ENCODE data around the gene UCP3. TPM values are rescaled to one million over a fixed set of nuclear protein-coding genes. Genes with fewer than 3 reads are reported as not detected.

UCP3 gene
- polyA plus RNA-seq, 1 donor (not counting 4 experiments of a cell fraction or from before 2014, with no cell fraction given) = 0.52 TPM

- Histone ChIP-seq H3K4me3 (ENCODE audit: control insufficient read depth in 2 of 3, extremely low read depth in 1 of 3, insufficient read depth in 2 of 3, low read depth in 1 of 3, low read length in 3 of 3) (no peak overlapping the region), H3K4me1 (ENCODE audit: control insufficient read depth, extremely low read depth, insufficient read depth, low read length) (no peaks in the 10 kb centered on the region), H3K27me3 (ENCODE audit: control insufficient read depth, extremely low read depth, insufficient read depth, low read length) (no peaks in the 10 kb centered on the region), H3K9ac (ENCODE audit: control insufficient read depth, extremely low read depth, insufficient read depth, low read length) (no peak overlapping the region), H4K20me1 (ENCODE audit: control insufficient read depth, extremely low read depth, insufficient read depth, low read length) (no peaks in the 10 kb centered on the region), H3K9me3 (ENCODE audit: control insufficient read depth, low read depth, low read length) (no peaks in the 10 kb centered on the region), H2AFZ (ENCODE audit: control insufficient read depth, low read length) (no peak overlapping the region), H3K27ac (ENCODE audit: control insufficient read depth, insufficient read depth, low read length) (no peak overlapping the region), H3K4me2 (ENCODE audit: control insufficient read depth, extremely low read depth, insufficient read depth, low read depth, low read length) (no peak overlapping the region), H3K9me1 (ENCODE audit: control insufficient read depth, extremely low read depth, insufficient read depth, low read length) (no peaks in the 10 kb centered on the region), H3K79me2 (ENCODE audit: control insufficient read depth, insufficient read depth, low read length) (no peaks in the 10 kb centered on the region), H3K36me3 (ENCODE audit: control insufficient read depth in 2 of 2, extremely low read depth in 1 of 2, insufficient read depth in 2 of 2, low read length in 2 of 2) (peaks cover 0 to 4% of the 10 kb centered on the region in 2 experiments)
- dilution Hi-C loops (cut with MboI; ENCODE audit: extremely low pct_ligation_motif_present, low sequenced_read_pairs) = no loop called here
- TF ChIP-seq EZH2 (IDR thresholded peaks at IDR 0.05; ENCODE audit: low read length) = no peak
- no peak for TF ChIP-seq CTCF (optimal IDR thresholded peaks at IDR 0.05 in 1 of 3, IDR thresholded peaks at IDR 0.05 in 1 of 3, conservative IDR thresholded peaks at IDR 0.05 in 1 of 3; ENCODE audit: extremely low read depth in 1 of 3, insufficient read depth in 2 of 3, low read length in 3 of 3)
- no peak for DNase-seq (ENCODE audit: low read depth, low spot score)
- no peak for FAIRE-seq
Observed at GRCh38 chr11:74006743-74007304, 2.1 kb downstream of the UCP3 start.

- no peaks in the 10 kb centered on the region for H3K27me3 ChIP-seq (ENCODE audit: control insufficient read depth, extremely low read depth, insufficient read depth, low read length)
- no peak overlapping the region for H3K4me3 ChIP-seq (ENCODE audit: control insufficient read depth in 2 of 3, extremely low read depth in 1 of 3, insufficient read depth in 2 of 3, low read depth in 1 of 3, low read length in 3 of 3)
- no peaks in the 10 kb centered on the region for H3K79me2 ChIP-seq (ENCODE audit: control insufficient read depth, insufficient read depth, low read length)
- H4K20me1 ChIP-seq (ENCODE audit: control insufficient read depth, extremely low read depth, insufficient read depth, low read length) = no peaks in the 10 kb centered on the region
- DNase-seq (ENCODE audit: low read depth, low spot score) (no peak), FAIRE-seq (no peak)
- no peak overlapping the region for H2AFZ ChIP-seq (ENCODE audit: control insufficient read depth, low read length)
- H3K9ac ChIP-seq (ENCODE audit: control insufficient read depth, extremely low read depth, insufficient read depth, low read length) = no peak overlapping the region
- no peak overlapping the region for H3K27ac ChIP-seq (ENCODE audit: control insufficient read depth, insufficient read depth, low read length)
- TF ChIP-seq CTCF (optimal IDR thresholded peaks at IDR 0.05 in 1 of 3, IDR thresholded peaks at IDR 0.05 in 1 of 3, conservative IDR thresholded peaks at IDR 0.05 in 1 of 3; ENCODE audit: extremely low read depth in 1 of 3, insufficient read depth in 2 of 3, low read length in 3 of 3) = no peak
- no peak for TF ChIP-seq EZH2 (IDR thresholded peaks at IDR 0.05; ENCODE audit: low read length)
- dilution Hi-C loops (cut with MboI; ENCODE audit: extremely low pct_ligation_motif_present, low sequenced_read_pairs) = no loop called here
- no peaks in the 10 kb centered on the region for H3K9me1 ChIP-seq (ENCODE audit: control insufficient read depth, extremely low read depth, insufficient read depth, low read length)
- H3K9me3 ChIP-seq (ENCODE audit: control insufficient read depth, low read depth, low read length) = no peaks in the 10 kb centered on the region
- H3K4me1 ChIP-seq (ENCODE audit: control insufficient read depth, extremely low read depth, insufficient read depth, low read length) = no peaks in the 10 kb centered on the region
- H3K36me3 ChIP-seq (ENCODE audit: control insufficient read depth in 2 of 2, extremely low read depth in 1 of 2, insufficient read depth in 2 of 2, low read length in 2 of 2) = peaks cover 0 to 4% of the 10 kb centered on the region in 2 experiments
- no peak overlapping the region for H3K4me2 ChIP-seq (ENCODE audit: control insufficient read depth, extremely low read depth, insufficient read depth, low read depth, low read length)
Observed at GRCh38 chr11:74005721-74006517, 3.0 kb downstream of the UCP3 start.

Data from keratinocyte (primary cell).